Muscle layer of colon (tissue), 2 donors: ENCODE data around the gene HGS.
A peak's percentile ranks its signal among the peaks of the same experiment; 100 is the strongest.

Experiments used
- H3K27ac ChIP-seq: one replicate; pipeline ENCODE4 v1.7.0; 2013; ENCODE audit warnings: low read depth, mild to moderate bottlenecking, low read length, moderate library complexity
- H3K27me3 ChIP-seq, 2 donors: one replicate each; pipeline ENCODE4 v1.7.0; 2013; ENCODE audit warnings: low read length in 2 of 2, mild to moderate bottlenecking in 2 of 2; ENCODE audit not compliant: insufficient read depth in 2 of 2, control insufficient read depth in 1 of 2
- H3K36me3 ChIP-seq: one replicate; pipeline ENCODE4 v1.7.0; 2013; ENCODE audit warnings: mild to moderate bottlenecking, low read length; ENCODE audit not compliant: insufficient read depth
- H3K4me1 ChIP-seq: one replicate; pipeline ENCODE4 v1.7.0; 2013; ENCODE audit warnings: mild to moderate bottlenecking, low read length; ENCODE audit not compliant: insufficient read depth
- H3K4me3 ChIP-seq, 2 donors: one replicate each; pipeline ENCODE4 v1.7.0; 2013; ENCODE audit warnings: low read length in 2 of 2, low read depth in 1 of 2, mild to moderate bottlenecking in 1 of 2, moderate library complexity in 1 of 2
- H3K9ac ChIP-seq: one replicate; pipeline ENCODE4 v1.7.0; 2013; ENCODE audit warnings: low read length
- H3K9me3 ChIP-seq: one replicate; pipeline ENCODE4 v1.7.0; 2013; ENCODE audit warnings: mild to moderate bottlenecking, low read length
- donor health status: abdominal sarcoma.
- donor health status: Adenocarcinoma of cecum.

The HGS gene

DNA sequence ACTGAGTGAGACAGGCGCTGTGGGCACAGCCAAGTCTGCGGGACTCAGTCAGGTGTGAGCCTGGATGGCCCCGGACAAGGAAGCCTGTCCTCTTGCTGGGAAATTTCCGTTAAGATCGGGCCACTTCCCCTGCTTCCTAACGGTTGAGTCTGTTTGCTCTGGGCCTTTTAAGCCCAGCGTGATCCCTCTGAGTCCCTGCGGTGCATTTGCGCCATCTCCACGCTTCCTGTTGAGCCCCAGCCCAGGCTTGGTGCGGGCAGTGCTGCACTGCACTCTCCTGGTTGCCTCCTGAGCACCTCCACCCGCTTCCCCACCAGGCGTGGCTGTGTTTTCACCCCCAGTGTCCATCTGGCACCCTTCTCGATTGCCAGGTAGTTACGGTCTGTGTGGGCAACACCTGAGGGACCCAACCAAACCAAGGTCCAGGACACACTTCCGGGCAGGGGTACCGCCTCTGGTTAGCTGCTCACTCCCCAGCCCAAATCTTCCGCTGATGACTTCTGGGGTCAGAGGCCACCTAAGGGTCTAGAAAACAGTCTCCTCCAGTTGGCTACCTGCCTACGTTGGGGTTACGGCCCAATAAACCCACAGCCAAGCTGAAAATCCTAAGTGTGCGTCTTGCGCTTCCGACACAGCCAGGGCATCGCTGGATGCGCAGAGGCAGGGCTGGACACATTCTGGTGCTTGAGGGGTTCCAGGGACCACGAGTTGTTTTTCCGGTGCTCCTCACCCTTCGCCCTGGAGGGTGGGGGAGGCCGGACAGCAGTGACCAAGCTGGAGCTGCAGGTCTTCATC, 26.9 kb downstream of the HGS start:
- H3K36me3 ChIP-seq = peaks cover 9% of the 10 kb centered on the region
- no peaks in the 10 kb centered on the region for H3K9me3 ChIP-seq
- no peak overlapping the region for H3K27ac ChIP-seq
- H3K4me1 ChIP-seq = peaks cover 23% of the 10 kb centered on the region
- no peak overlapping the region for H3K9ac ChIP-seq
- H3K27me3 ChIP-seq = no peaks in the 10 kb centered on the region
- H3K4me3 ChIP-seq = peak overlapping the region in 1 of 2 donors; percentile 53

DNA sequence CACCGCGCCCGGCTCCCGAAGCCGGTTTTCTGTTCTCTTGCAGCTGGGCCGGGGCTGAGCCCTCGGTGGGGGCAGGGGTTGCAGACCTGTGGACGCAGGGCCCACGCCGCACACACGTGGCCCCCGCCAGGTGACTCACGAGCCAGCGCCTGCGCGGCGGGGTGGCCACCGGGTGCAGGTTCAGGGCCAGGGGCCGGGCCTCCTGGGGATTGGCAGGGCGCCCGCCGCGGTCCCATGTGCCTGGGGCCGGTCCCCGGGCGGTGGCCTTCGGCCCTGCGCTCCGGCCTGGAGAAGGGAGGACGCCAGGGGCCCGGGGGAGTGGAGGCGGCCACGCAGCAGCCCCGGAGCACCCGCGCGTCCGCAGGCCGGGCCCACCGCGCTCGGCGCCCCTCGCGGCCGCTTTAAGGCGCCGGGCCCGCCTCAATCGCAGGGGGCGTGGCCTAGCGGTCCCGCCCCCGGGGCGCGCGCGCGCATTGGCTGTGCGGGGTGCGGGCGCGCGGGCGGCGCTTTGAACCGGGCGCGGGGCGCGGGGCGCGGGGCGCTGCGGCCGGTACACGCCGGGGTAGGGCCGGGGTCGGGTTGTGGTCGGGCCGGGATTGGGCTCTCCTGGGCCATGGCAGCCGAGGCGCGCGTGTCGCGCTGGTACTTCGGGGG, 28.1 kb downstream of the HGS start, which contains the start of gene SLC25A10:
Gene SLC25A10 (plus strand): TSS at position 471 of the 654 bp plus-strand sequence. CDS start 143 bp downstream, at position 614.
- Histone ChIP-seq H3K9ac (no peak within 1 kb of the TSS), H3K27ac (no peak within 1 kb of the TSS), H3K36me3 (peaks cover 4% of the 10 kb centered on the region), H3K4me3 (peak within 1 kb of the TSS; percentile 56 to 62), H3K4me1 (peaks cover 23% of the 10 kb centered on the region), H3K9me3 (no peaks in the 10 kb centered on the region), H3K27me3 (no peaks in the 10 kb centered on the region)

DNA sequence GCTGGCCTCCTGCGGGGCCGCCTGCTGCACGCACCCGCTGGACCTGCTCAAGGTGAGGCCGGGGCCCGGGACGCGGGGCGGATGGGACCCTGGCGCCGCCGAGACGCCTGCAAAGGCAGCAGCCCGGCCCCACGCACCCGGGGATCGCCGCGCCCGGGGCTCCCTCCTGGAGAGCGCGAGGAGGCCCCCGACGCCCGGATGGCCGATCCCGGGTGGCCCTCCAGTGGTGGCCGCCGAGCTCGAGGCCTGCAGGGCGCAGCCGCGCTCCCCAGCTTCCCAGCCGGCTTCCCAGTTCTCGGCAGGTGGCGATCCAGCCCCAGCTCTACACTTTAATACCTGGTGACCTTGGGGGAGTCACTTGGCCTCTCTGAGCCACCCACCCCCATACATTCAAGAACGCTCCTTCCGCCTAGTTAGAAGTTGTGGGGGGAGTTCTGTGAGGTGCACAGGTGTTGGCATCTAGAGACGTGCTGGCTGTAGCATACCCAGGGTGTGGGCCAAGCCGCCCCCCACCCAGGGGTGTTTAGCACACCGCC, 28.7 kb downstream of the HGS start:
- Histone ChIP-seq H3K4me3 (peak overlapping the region; percentile 56 to 62), H3K9ac (no peak overlapping the region), H3K4me1 (peaks cover 23% of the 10 kb centered on the region), H3K27me3 (no peaks in the 10 kb centered on the region), H3K27ac (no peak overlapping the region), H3K9me3 (no peaks in the 10 kb centered on the region), H3K36me3 (peaks cover 3% of the 10 kb centered on the region)

DNA sequence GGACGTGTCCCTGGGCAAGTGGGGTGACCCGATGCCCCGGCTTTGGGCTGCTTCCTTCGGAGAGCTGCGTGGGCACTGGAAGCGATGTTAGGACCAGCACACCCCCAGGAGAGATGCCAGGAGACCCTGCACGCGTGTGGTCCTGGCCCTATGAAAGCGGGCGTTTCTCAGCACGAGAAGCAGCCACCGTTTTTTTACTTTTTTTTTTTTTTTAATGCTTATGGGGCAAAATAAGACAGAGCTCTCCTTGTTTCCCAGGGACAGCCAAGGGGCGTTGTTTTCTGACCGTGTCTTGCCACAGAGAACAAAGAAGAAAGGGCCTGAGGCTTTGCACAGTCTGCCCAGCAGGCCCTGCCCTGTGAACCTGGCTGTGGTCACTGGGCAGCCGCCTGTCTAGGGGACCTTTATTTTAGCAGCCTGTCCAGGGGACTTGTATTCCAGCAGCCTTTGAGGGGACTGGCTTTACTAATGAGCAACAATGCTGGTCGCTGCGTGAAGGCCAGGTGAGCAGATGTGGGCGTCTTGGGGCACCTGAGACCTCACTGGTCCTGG, 29.3 kb downstream of the HGS start:
- Histone ChIP-seq H3K4me1 (peaks cover 23% of the 10 kb centered on the region), H3K4me3 (peak overlapping the region in 1 of 2 donors; percentile 56), H3K9ac (no peak overlapping the region), H3K27me3 (no peaks in the 10 kb centered on the region), H3K36me3 (no peaks in the 10 kb centered on the region), H3K9me3 (no peaks in the 10 kb centered on the region), H3K27ac (no peak overlapping the region)

DNA sequence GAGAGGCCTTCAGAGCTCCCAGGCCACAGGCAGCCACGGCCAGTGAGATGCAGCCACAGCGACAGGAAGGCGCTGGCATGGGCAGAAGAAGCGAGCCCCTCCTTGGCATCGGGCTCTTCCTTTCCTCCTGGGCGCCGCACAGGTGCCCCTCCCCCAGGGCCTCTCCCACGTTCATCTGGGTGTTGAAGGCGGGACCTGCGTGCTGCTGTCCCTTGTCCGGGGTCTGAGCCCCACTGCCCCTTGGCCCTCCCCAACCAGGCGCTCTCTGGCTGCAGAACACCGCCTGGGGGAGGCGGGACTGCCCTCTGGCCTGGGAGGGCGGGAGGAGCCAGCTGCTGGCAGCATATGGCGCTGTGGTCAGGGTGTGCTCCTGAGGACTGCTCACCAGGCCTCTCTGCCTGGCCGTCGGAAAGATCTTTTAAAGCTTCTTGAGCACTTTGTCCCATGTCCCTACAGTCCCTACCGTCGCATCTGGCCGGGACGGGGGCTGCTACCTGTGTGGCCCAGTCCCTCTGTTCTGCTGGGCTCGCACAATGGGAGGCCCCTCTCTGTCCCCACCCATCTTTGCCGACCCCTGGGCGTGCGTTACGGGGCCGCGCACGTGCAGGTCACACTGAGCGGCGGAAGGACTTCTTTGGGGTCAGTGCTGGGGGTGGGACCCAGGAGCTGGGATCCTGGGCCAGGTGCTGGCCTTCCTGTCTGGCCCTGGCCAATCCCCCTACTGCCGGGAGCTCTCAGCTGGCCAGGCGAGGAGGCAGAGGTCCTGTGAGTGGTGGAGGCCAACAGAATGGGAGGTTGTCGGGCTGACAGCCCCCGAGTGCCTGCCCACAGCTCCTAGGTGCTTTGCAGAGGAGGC, 30.0 kb downstream of the HGS start:
- H3K9ac ChIP-seq = no peak overlapping the region
- peaks cover 23% of the 10 kb centered on the region for H3K4me1 ChIP-seq
- no peak overlapping the region for H3K27ac ChIP-seq
- H3K36me3 ChIP-seq = no peaks in the 10 kb centered on the region
- no peaks in the 10 kb centered on the region for H3K27me3 ChIP-seq
- no peaks in the 10 kb centered on the region for H3K9me3 ChIP-seq
- H3K4me3 ChIP-seq = no peak overlapping the region

DNA sequence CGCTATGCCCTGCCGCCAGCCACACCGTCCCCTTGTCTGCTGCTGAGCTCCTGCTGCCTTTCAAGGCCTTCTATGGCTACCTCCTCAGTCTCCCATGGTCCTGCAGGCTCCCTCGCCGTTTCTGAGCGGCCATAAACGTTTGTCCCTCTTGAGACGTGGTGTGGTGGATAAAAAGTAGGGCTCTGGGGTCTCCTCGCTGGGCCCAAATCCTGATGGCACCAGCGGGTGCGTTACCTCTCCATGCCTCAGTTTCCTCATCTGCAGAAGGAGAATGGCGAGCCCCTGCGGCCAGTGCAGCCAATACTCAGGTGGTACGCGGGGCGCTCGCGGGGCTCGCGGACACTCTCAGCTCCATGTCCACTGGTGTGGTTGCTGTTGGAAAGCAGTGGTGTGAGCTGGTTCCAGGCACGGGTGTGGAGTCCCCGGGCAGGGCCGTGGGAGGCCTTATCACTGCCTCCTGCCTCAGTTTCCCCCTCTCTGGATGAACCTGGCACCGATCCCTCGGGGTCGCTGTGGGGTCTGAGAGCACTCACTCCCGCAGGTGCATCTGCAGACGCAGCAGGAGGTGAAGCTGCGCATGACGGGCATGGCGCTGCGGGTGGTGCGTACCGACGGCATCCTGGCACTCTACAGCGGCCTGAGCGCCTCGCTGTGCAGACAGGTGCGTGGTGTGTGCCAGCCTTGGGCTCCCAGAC, 30.7 kb downstream of the HGS start:
- Histone ChIP-seq H3K4me3 (no peak overlapping the region), H3K4me1 (peaks cover 23% of the 10 kb centered on the region), H3K27me3 (no peaks in the 10 kb centered on the region), H3K9ac (no peak overlapping the region), H3K27ac (no peak overlapping the region), H3K36me3 (no peaks in the 10 kb centered on the region), H3K9me3 (no peaks in the 10 kb centered on the region)

DNA sequence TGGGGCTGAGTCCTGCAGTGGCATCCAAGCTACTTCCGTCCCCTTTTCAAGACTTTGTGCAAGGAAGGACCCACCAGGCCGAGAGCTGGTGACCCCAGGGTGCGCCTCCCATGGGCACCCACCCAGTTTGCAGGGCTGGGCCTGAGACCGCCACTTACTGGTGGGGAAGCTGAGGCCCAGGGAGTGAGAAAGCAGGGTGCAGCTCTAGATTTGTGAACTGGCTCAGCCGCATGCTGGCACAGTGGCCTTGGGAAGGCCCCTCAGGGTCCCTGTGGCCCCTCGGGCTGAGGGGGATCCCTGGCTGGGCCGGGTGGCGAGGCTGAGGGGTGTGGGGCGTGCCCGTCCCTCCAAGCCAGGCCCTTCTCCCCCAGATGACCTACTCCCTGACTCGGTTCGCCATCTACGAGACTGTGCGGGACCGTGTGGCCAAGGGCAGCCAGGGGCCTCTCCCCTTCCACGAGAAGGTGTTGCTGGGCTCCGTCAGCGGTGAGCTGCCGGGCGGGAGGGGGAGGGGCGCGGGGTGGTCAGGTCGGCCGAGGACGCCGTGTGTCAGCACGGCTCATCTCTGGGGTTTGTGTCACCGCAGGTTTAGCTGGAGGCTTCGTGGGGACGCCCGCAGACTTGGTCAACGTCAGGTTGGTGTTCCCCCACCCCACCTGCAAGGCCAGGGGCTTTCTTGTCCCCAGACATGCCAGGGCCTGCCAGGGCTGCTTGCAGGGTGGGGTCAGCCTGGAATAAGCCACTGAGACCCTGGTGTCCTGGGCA, 31.5 kb downstream of the HGS start:
- Histone ChIP-seq H3K36me3 (no peaks in the 10 kb centered on the region), H3K27ac (no peak overlapping the region), H3K9me3 (no peaks in the 10 kb centered on the region), H3K27me3 (no peaks in the 10 kb centered on the region), H3K4me3 (no peak overlapping the region), H3K4me1 (peaks cover 23% of the 10 kb centered on the region), H3K9ac (no peak overlapping the region)

DNA sequence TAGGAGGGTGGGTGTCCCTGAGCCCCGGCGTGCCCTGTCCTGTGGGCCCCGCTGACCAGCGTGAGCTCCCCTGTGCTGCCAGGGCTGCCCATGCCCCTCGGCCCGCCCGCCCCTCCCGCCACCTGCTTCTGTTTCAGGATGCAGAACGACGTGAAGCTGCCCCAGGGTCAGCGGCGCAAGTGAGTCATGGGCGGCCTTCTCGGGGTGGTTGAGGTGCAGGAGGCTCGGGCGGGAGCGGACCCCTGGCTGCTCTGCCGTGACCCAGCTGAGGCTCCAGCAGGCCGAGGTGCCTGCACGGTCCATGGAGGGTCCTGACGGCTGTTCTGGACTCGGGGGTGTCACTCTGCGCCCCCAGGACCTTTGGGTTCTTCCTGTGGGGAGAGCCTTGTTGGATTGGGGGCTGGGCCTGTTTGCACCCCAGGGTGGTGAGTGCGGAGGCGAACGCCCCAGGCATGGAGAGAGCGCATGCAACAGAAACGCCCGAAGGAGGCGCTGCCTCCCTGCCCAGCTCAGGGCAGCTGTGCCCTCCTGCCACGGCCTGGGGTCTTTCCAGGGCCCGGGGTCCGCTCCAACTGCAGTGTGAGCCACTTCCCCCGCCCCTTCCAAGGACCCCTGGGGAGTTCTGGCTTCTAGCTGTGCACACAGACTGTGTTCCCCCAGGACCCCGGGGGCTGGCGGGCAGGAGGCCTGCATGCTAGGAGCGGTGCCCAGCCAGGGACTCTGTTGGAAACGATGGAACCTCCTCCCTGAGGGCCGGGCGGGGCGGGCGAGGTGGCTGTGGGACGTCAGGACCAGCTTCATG, 32.3 kb downstream of the HGS start:
- Histone ChIP-seq H3K36me3 (no peaks in the 10 kb centered on the region), H3K4me3 (no peak overlapping the region), H3K27me3 (no peaks in the 10 kb centered on the region), H3K9ac (no peak overlapping the region), H3K9me3 (no peaks in the 10 kb centered on the region), H3K27ac (no peak overlapping the region), H3K4me1 (peaks cover 16% of the 10 kb centered on the region)

DNA sequence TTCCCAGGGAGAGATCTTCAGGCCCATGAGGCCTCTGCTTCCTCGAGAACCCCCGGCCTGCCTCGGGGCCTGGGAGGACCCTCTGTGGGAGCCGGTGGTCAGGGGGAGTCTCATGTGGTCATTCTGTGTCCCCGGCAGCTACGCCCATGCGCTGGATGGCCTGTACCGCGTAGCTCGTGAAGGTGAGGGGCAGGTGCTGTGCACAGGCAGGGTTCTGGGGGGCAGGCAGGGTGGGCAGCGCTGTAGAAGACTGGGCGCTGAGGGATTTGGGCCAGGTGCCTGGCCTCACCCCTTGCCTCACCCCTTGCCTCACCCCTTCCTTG, 32.8 kb downstream of the HGS start:
- Histone ChIP-seq H3K9ac (no peak overlapping the region), H3K36me3 (no peaks in the 10 kb centered on the region)

More for the DNA sequence above, 32.8 kb downstream of the HGS start:
- peaks cover 12% of the 10 kb centered on the region for H3K4me1 ChIP-seq
- H3K4me3 ChIP-seq = no peak overlapping the region
- H3K27me3 ChIP-seq = no peaks in the 10 kb centered on the region
- H3K9me3 ChIP-seq = no peaks in the 10 kb centered on the region
- H3K27ac ChIP-seq = no peak overlapping the region
